GM12892 (cell line): ENCODE measurements around the gene THAP12.

Source experiments
- POLR2AphosphoS5 ChIP-seq: IDR thresholded peaks from 2 replicates; pipeline ENCODE4 v1.6.1; 2011; ENCODE audit warnings: low read depth, low read length, control low read depth
- TAF1 ChIP-seq: IDR thresholded peaks from 2 replicates; pipeline ENCODE4 v1.6.1; 2011; ENCODE audit warnings: low read depth, mild to moderate bottlenecking, control low read depth, low read length, borderline replicate concordance

GRCh38 chr11:76426660-76427059 is 45.7 kb upstream of the THAP12 start:
- no peak for TF ChIP-seq TAF1
- no peak for TF ChIP-seq POLR2AphosphoS5
